Raji (cell line): ENCODE results near the gene SF3B3.

Experiments used
- POLR2A ChIP-seq: IDR thresholded peaks from 2 replicates; pipeline ENCODE4 v1.6.1; 2011; ENCODE audit warnings: low read depth, low read length, control low read depth; ENCODE audit not compliant: insufficient read depth

Gene SF3B3

DNA sequence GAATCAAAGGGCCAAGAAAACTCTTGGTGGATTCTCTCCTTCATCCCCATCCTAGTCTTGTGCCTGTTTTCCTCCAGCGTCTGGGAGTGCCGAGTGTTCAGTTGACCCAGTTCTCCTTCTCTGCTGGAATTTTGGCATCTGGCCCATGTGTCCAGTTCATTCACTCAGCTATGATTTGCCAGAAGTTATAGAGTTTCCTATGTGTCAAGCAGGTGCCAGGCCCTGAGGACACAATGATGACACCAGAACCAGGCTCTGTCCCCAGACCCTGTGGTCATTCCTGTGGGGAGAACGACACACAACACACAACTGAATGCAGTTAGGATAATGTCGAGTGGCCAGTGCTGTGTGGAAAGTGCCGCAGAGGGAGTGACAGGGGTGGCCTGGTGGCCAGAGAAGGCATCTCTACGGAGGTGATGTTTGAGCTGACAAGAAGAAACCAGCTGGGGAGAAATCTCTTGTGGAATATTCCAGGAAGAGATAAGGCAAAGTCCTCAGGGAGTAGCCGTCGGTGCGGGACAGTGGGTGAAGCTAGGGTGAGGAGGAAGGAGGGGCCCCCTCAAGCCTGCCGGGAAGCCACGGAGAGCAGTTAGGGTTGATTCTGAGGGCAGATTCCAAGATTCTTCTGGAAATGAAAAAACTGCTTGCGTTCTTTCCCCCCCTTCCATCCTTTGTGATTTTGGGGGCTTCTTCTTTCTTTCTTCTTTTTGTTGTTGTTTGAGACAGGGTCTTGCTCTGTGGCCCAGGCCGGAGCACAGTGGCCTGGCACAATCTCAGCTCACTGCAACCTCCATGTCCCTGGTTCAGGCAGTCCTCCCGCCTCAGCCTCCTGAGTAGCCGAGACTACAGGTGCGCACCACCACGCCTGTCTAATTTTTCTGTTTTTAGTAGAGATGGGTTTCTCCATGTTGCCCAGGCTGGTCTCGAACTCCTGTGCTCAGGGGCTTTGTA, 86.9 kb downstream of the SF3B3 start:
- no peak for TF ChIP-seq POLR2A

DNA sequence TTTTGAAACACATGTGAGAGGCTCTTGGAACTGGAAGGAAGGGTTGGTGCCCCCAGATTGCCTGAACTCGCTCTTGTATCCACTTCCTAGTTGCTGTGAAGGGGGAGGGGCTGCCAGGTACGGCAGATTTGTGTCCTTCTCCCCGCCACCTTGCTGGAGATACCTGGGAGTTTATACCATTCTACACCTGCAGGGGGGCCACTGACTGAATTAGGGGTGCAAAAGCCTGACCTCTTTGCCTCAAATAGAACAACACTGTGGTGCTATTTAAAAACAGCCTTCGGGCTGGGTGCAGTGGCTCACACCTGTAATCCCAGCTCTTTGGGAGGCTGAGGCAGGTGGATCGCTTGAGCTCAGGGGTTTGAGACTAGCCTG, 87.6 kb downstream of the SF3B3 start:
- no peak for TF ChIP-seq POLR2A

DNA sequence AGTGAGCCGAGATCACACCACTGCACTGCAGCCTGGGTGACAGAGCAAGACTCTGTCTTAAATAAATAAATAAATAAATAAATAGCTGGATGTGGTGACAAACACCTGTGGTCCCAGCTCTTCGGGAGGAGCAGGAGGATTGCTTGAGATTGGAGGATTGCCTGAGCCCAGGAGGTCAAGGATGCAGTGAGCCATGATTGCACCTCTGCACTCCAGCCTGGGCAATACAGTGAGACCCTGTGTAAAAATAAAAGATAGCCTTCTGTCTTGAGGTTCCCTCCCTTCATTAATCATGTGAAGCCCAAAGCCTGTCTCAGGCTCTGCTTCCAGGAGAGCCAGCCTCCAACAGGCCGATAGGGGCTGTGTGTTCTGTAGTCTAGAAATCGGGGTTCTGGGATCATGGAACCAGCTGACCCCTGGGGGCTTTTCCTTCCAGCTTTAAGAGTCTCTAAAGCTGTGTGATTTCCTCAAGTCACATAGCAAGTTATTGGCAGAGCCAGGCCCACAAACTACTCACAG, 88.2 kb downstream of the SF3B3 start:
- TF ChIP-seq POLR2A, result no peak

DNA sequence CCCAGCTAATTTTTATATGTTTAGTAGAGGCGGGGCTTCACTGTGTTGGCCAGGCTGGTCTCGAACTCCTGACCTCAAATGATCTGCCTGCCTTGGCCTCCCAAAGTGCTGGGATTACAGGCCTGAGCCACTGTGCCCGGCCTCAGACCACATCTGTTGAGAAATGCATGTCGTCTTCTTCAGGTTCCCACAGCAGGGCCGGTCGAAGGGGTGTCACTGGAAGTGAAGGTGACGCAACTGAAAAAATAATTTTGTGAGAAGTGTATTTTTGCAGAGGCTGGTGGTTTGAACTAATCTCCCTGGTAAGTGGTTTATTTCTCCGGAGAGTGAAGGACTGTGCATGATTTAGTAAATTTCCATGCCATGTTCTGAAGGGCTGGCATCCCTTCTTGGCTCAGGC, 89.3 kb downstream of the SF3B3 start:
- no peak for TF ChIP-seq POLR2A

DNA sequence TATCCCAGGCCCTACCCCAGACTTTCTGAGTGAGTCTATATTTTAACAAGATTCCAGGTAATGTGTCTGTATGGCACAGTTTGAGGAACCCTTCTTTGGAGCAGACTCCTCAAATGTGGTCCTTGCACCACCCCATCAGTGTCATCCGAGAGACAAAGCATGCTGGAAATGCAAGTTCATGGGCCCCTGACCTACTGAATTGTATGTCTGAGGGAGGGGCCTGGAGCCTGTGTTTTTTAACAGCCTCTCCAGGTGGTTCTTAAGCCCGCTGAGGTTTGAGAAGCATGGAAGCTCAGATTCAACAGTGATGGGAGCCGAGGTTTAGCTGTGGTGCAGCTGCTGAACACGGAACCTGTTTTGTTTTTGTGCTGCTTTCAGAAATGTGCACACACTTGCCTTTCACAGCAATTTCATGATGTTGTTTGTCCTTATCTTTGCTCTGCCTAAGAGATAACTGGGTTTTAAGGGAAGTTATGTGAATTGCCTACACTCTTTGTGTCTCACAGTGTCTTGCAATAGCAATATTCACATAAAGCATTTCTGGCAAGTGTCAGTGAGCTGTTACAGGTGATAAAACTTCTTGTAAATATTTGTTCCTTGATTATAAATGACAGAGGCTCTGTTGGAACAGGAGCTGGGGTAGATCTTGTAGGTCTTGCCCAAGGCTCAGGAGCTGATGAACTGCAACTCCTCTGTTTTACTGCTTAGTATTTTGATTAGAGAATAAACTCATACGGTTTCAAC, 90.8 kb downstream of the SF3B3 start:
- TF ChIP-seq POLR2A, result no peak

DNA sequence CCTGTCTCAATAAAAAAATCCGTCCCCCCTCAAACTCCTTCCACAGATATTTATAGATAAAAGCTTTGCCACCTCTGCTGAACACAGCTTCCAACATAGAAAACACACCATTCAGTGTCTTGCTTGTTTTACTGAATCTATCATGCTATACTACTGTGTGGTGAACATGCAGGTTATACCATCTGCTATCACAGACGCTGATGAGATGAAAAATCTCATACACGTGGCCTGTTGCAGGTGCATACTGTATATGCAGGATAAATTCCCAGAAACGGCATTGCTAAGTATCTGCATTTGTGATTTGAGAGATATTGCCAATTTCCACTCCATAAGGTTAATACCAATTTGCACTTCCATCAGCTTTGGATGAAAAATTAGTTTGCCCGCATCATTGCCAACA, 92.3 kb downstream of the SF3B3 start:
- no peak for TF ChIP-seq POLR2A
